ENCODE results near the gene EPHA4.

- TF ChIP-seq, protein P1, sequence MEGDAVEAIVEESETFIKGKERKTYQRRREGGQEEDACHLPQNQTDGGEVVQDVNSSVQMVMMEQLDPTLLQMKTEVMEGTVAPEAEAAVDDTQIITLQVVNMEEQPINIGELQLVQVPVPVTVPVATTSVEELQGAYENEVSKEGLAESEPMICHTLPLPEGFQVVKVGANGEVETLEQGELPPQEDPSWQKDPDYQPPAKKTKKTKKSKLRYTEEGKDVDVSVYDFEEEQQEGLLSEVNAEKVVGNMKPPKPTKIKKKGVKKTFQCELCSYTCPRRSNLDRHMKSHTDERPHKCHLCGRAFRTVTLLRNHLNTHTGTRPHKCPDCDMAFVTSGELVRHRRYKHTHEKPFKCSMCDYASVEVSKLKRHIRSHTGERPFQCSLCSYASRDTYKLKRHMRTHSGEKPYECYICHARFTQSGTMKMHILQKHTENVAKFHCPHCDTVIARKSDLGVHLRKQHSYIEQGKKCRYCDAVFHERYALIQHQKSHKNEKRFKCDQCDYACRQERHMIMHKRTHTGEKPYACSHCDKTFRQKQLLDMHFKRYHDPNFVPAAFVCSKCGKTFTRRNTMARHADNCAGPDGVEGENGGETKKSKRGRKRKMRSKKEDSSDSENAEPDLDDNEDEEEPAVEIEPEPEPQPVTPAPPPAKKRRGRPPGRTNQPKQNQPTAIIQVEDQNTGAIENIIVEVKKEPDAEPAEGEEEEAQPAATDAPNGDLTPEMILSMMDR (IDR thresholded peaks at IDR 0.05; ENCODE audit: low read length), result no peak
- TF ChIP-seq EZH2 (optimal IDR thresholded peaks at IDR 0.05; ENCODE audit: low read depth, low read length), result no peak
Measured at GRCh38 chr2:221501210-221501882, 70.8 kb downstream of the EPHA4 start.
